SU-DHL-6 (cell line): ENCODE data around the gene KRTAP4-4.

Experiments
- H2AFZ ChIP-seq: fragments of 200-600 bp; sonication (generic); 2 replicates; pipeline ENCODE4 v1.6.1; 2014; ENCODE audit warnings: low read depth, mild to moderate bottlenecking, moderate library complexity, mixed read lengths, antibody characterized with exemption, low read length; ENCODE audit not compliant: severe bottlenecking
- H3F3A ChIP-seq: fragments of 200-600 bp; shearing (Covaris generic); 2 replicates; pipeline ENCODE4 v1.6.0; 2016; ENCODE audit warnings: antibody characterized with exemption, mild to moderate bottlenecking; ENCODE audit not compliant: insufficient read depth
- H3K27ac ChIP-seq: fragments of 200-600 bp; sonication (generic); 2 replicates; pipeline ENCODE4 v1.5.1; 2016; ENCODE audit warnings: low read depth, mild to moderate bottlenecking, low read length, moderate library complexity, mixed read lengths
- H3K27me3 ChIP-seq: fragments of 200-600 bp; sonication (generic), shearing (Covaris generic); 2 replicates; pipeline ENCODE4 v1.6.0; 2014; ENCODE audit warnings: mild to moderate bottlenecking, low read length
- H3K36me3 ChIP-seq: fragments of 200-600 bp; sonication (generic); 2 replicates; pipeline ENCODE4 v1.6.1; 2014; ENCODE audit warnings: mild to moderate bottlenecking, low read length, mixed read lengths
- H3K4me2 ChIP-seq: fragments of 300-600, 200-600 bp; shearing (Covaris generic), sonication (generic); 2 replicates; pipeline ENCODE4 v1.6.0; 2014; ENCODE audit warnings: low read length, low read depth, mild to moderate bottlenecking; ENCODE audit not compliant: poor library complexity, severe bottlenecking
- H3K4me3 ChIP-seq: fragments of 200-600 bp; sonication (generic); 2 replicates; pipeline ENCODE4 v1.5.1; 2014; ENCODE audit warnings: antibody characterized with exemption, low read length, mild to moderate bottlenecking, mixed read lengths; ENCODE audit not compliant: insufficient read depth, poor library complexity, severe bottlenecking
- H3K79me2 ChIP-seq: fragments of 200-600 bp; sonication (generic); 2 replicates; pipeline ENCODE4 v1.6.1; 2014; ENCODE audit warnings: mild to moderate bottlenecking, low read length, moderate library complexity; ENCODE audit not compliant: insufficient read depth
- H3K9ac ChIP-seq: fragments of 200-600 bp; sonication (generic); 2 replicates; pipeline ENCODE4 v1.7.0; 2014; ENCODE audit warnings: mild to moderate bottlenecking, low read length
- H3K9me2 ChIP-seq: fragments of 200-600 bp; sonication (generic); replicated peaks from 2 replicates; pipeline ENCODE4 v1.6.1; 2014; ENCODE audit warnings: low read length; ENCODE audit not compliant: insufficient read depth
- H3K9me3 ChIP-seq: fragments of 200-600 bp; sonication (generic); 2 replicates; pipeline ENCODE4 v1.6.1; 2014; ENCODE audit warnings: low read length, mixed read lengths; ENCODE audit not compliant: insufficient read depth
- H4K20me1 ChIP-seq: fragments of 200-600 bp; sonication (generic); 2 replicates; pipeline ENCODE4 v1.6.1; 2014; ENCODE audit warnings: low read depth, mild to moderate bottlenecking, antibody characterized with exemption, low read length, moderate library complexity, mixed read lengths
- EZH2phosphoT487 ChIP-seq: fragments of 200-600 bp; sonication (generic), shearing (Covaris generic); conservative IDR thresholded peaks from 2 replicates; pipeline ENCODE4 v1.6.1; 2018; ENCODE audit warnings: mild to moderate bottlenecking, antibody characterized with exemption, low read length, moderate library complexity, mixed read lengths
- TF ChIP-seq, protein P1 (sequence below): fragments of 200-600 bp; sonication (generic); IDR thresholded peaks from one replicate; pipeline ENCODE4 v1.5.1; 2017; ENCODE audit warnings: antibody characterized with exemption, mild to moderate bottlenecking, low read length, moderate library complexity; ENCODE audit not compliant: insufficient read depth, poor library complexity, severe bottlenecking

Gene KRTAP4-4

GRCh38 chr17:41184480-41184961 is 24.0 kb upstream of the KRTAP4-4 start, which contains the start of gene KRTAP4-1:
KRTAP4-1 (minus strand) TSS chr17:41184911; CDS start chr17:41184854, 57 bp downstream.
- H2AFZ ChIP-seq, result no peak within 1 kb of the TSS
- H3K4me2 ChIP-seq, result no peak within 1 kb of the TSS
- H3F3A ChIP-seq, result no peaks in the 10 kb centered on the region
- H3K79me2 ChIP-seq, result no peaks in the 10 kb centered on the region
- H4K20me1 ChIP-seq, result no peaks in the 10 kb centered on the region
- no peaks in the 10 kb centered on the region for H3K36me3 ChIP-seq
- no peak for TF ChIP-seq EZH2phosphoT487
- TF ChIP-seq, protein P1, sequence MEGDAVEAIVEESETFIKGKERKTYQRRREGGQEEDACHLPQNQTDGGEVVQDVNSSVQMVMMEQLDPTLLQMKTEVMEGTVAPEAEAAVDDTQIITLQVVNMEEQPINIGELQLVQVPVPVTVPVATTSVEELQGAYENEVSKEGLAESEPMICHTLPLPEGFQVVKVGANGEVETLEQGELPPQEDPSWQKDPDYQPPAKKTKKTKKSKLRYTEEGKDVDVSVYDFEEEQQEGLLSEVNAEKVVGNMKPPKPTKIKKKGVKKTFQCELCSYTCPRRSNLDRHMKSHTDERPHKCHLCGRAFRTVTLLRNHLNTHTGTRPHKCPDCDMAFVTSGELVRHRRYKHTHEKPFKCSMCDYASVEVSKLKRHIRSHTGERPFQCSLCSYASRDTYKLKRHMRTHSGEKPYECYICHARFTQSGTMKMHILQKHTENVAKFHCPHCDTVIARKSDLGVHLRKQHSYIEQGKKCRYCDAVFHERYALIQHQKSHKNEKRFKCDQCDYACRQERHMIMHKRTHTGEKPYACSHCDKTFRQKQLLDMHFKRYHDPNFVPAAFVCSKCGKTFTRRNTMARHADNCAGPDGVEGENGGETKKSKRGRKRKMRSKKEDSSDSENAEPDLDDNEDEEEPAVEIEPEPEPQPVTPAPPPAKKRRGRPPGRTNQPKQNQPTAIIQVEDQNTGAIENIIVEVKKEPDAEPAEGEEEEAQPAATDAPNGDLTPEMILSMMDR, result no peak
- no peaks in the 10 kb centered on the region for H3K9me2 ChIP-seq
- H3K27ac ChIP-seq, result no peak within 1 kb of the TSS
- no peak within 1 kb of the TSS for H3K4me3 ChIP-seq
- no peaks in the 10 kb centered on the region for H3K9me3 ChIP-seq
- 0 out of 2 replicates have a peak, but pooled peaks cover 3% of the 10 kb centered on the region for H3K27me3 ChIP-seq
- no peak within 1 kb of the TSS for H3K9ac ChIP-seq

- Histone ChIP-seq H4K20me1 (no peaks in the 10 kb centered on the region), H3K27ac (no peak overlapping the region), H3K9me2 (no peaks in the 10 kb centered on the region), H3K4me3 (no peak overlapping the region), H3K9ac (no peak overlapping the region), H3K4me2 (no peak overlapping the region), H3K36me3 (no peaks in the 10 kb centered on the region), H3K9me3 (no peaks in the 10 kb centered on the region), H2AFZ (no peak overlapping the region), H3F3A (no peaks in the 10 kb centered on the region), H3K79me2 (no peaks in the 10 kb centered on the region), H3K27me3 (0 out of 2 replicates have a peak, but pooled peaks cover 3% of the 10 kb centered on the region)
- TF ChIP-seq, protein P1, result no peak
- TF ChIP-seq EZH2phosphoT487, result no peak
Measured at GRCh38 chr17:41178843-41179616, 18.5 kb upstream of the KRTAP4-4 start.

- no peaks in the 10 kb centered on the region for H3K9me2 ChIP-seq
- no peaks in the 10 kb centered on the region for H4K20me1 ChIP-seq
- H3K9ac ChIP-seq, result no peak overlapping the region
- H3K79me2 ChIP-seq, result no peaks in the 10 kb centered on the region
- H3K27me3 ChIP-seq, result 0 out of 2 replicates have a peak, but pooled peaks cover 3% of the 10 kb centered on the region
- no peak overlapping the region for H2AFZ ChIP-seq
- H3K4me3 ChIP-seq, result no peak overlapping the region
- no peaks in the 10 kb centered on the region for H3K9me3 ChIP-seq
- H3K27ac ChIP-seq, result no peak overlapping the region
- H3K36me3 ChIP-seq, result no peaks in the 10 kb centered on the region
- TF ChIP-seq EZH2phosphoT487, result no peak
- TF ChIP-seq, protein P1, result no peak
- H3K4me2 ChIP-seq, result no peak overlapping the region
- H3F3A ChIP-seq, result no peaks in the 10 kb centered on the region
Measured at GRCh38 chr17:41178341-41178740, 17.8 kb upstream of the KRTAP4-4 start.
